NCI-H226 (cell line): ENCODE measurements around the gene WASF2.
"Not testable (repeated sequence)": the region's sequence is repeated elsewhere in the genome, so short reads cannot be mapped to it uniquely, and the experiment has no call there.

Experiments used
- DNase-seq: peaks from one replicate; pipeline ENCODE4 v3.0.0-alpha.2; 2015

The WASF2 gene

GRCh38 chr1:27447883-27448282 lies 42.1 kb downstream of the WASF2 start:
- DNase-seq, result no peak

- no peak for DNase-seq
Measured at GRCh38 chr1:27447399-27447798, 42.6 kb downstream of the WASF2 start.

- no peak for DNase-seq
Measured at GRCh38 chr1:27446496-27447020, 43.4 kb downstream of the WASF2 start.

GRCh38 chr1:27445177-27445936 lies 44.6 kb downstream of the WASF2 start:
- DNase-seq, result no peak

- no peak for DNase-seq
Measured at GRCh38 chr1:27444632-27445031, 45.3 kb downstream of the WASF2 start.

- no peak for DNase-seq
Measured at GRCh38 chr1:27439150-27439549, 50.8 kb downstream of the WASF2 start.

- DNase-seq, result no peak
Measured at GRCh38 chr1:27438621-27439061, 51.3 kb downstream of the WASF2 start.

GRCh38 chr1:27436204-27437159 lies 53.5 kb downstream of the WASF2 start:
- no peak for DNase-seq

GRCh38 chr1:27435566-27436203 lies 54.3 kb downstream of the WASF2 start:
- no peak for DNase-seq

GRCh38 chr1:27433706-27434105 lies 56.3 kb downstream of the WASF2 start:
- DNase-seq, result no peak

GRCh38 chr1:27432725-27433124 lies 57.2 kb downstream of the WASF2 start:
- not testable (repeated sequence) for DNase-seq

- DNase-seq, result no peak
Measured at GRCh38 chr1:27431601-27431940, 58.4 kb downstream of the WASF2 start.

GRCh38 chr1:27430903-27431600 lies 58.9 kb downstream of the WASF2 start:
- DNase-seq, result no peak

- DNase-seq, result no peak
Measured at GRCh38 chr1:27429029-27429425, 60.9 kb downstream of the WASF2 start.

- no peak for DNase-seq
Measured at GRCh38 chr1:27428316-27429028, 61.5 kb downstream of the WASF2 start.

- no peak for DNase-seq
Measured at GRCh38 chr1:27427816-27428315, 62.1 kb downstream of the WASF2 start.

GRCh38 chr1:27427329-27427728 lies 62.6 kb downstream of the WASF2 start:
- DNase-seq, result no peak

GRCh38 chr1:27423709-27424108 lies 66.3 kb downstream of the WASF2 start:
- no peak for DNase-seq

GRCh38 chr1:27418326-27419185 lies 71.4 kb downstream of the WASF2 start:
- DNase-seq, result peak; percentile 79

- DNase-seq, result no peak
Measured at GRCh38 chr1:27417713-27418112, 72.3 kb downstream of the WASF2 start.
